IPS-NIHi7 (cell line): ENCODE data around the gene SLC35F3.

Experiments used
- DNase-seq: peaks from one replicate; pipeline ENCODE4 v3.0.0; 2012; ENCODE audit warnings: mixed read lengths; ENCODE audit errors: extremely low spot score

Gene SLC35F3

DNA sequence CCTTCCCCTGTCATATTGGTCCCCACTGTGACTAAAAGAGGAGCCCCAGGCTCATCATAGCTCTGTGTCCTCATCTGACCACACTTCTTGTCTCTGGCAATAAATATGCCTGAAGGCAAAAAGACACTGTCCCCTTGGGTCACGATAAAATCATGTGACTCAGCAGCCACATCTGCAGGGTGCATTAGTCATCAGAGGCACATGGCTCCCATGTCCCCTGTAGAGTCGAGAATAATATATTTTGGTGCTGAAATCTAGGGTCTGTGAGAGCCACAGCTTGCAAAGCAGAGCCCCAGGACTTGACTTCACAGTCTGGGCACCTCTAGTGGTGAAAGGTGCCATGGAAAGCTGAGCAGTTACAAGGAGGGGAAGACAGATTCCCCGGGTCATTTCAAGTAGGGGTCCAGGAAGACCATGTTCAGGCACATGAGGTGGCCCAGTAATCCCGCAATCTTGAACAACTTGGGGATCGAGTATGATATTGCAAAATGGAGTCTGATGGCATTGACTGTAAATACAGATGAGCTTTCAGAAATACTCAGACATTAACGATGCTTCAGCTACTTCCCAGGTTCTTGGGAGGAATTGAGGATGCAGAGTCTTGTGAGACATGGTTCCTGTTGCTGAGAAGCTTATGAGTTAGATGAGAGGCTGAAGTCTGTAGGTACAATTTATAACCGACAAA, 68.6 kb downstream of the SLC35F3 start:
- DNase-seq, result no peak

DNA sequence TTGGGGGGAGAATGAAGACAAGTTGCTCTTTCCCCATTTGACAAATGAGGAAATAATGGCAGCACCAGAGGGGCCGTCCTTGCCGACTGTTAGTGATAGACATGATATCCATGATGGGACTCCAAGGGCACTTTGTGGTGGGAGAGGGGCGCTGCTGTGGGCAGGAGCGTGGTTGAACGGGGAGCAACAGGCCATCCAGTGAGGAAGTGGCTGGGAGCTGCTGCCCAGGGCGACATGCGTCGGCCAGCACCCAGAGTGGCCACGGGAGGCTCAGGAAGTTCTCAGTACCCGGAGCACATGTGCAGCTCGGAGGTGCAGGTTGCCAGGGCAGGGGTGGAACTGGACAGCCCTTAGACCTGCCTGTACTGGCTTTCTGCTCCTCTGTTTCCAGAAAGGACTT, 71.0 kb downstream of the SLC35F3 start:
- no peak for DNase-seq

DNA sequence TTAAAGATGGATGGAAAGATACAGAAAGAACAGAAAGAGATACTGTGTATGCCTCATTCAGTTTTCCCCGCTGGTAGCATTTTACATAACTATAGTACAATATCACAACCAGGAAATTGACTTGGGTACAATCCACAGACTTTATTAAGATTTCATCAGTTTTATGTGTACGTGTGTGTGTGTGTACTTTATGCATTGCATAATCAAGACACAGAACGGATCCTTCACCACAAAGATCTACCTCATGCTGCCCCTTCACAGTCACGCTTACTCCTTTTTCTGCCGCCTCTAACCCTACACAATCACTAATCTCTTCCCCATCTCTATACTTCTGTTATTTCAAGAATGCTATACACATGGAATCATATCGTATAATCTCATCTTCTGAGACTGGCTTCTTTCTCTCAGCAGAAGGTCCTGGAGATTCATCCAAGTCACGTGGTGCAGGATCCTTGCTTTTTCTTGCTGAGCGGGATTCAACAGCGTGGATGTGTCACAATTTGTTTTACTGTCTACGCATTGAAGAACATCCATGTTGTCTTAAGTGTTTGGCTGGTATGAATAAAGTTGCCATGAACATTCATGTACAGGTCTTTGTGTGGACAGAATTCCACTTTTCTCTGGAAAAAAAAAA, 76.7 kb downstream of the SLC35F3 start:
- DNase-seq, result no peak

DNA sequence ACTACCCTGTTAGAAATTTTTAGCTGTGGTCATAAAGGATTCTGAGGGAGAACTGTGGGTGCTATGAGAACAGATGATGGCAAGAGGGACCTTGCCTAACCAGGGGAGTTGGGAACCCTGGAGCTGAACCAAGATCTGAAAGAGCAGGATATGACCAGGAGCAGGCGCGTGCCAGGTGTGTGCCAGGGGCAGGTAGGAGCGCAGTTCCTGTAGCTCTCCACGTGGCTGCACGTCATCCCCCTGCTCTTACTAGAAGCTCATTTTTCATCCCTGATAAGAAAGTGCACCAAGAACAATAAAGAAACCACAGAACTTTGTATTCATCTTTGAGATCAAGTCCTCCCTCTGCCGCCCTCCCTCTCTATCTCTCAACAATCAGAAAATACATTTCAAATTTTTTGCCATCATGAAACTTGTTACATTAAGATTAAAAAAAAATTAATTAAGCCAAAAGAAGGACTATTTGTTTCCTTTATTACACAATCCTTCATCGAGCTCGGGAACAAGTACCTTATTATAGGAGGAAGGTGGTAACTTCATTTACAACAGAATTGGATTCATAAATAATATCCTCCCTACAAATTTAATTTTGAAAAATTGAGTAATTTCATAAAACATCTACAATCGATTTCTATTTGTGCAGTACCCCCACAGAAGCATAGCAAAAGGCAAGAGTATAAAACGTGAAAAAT, 78.5 kb downstream of the SLC35F3 start:
- no peak for DNase-seq

DNA sequence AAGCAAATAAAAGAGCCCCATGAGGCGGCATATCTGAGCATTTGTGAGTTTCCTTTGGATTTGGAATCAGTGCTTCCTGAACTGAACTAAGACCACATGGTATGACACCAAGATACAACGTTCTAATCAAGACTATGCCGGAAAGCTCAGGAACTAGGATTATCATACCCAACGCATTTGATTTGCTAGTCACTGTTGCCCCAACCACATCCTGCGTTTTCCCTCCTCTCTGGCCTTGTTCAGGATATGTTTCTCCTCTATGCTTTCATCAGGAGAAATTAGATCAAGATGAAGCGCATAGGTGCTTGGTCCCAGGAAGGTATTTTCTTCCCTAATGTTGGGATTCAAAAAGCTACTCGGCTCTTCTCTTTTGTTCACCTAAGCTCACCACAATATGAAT, 79.3 kb downstream of the SLC35F3 start:
- DNase-seq, result no peak

DNA sequence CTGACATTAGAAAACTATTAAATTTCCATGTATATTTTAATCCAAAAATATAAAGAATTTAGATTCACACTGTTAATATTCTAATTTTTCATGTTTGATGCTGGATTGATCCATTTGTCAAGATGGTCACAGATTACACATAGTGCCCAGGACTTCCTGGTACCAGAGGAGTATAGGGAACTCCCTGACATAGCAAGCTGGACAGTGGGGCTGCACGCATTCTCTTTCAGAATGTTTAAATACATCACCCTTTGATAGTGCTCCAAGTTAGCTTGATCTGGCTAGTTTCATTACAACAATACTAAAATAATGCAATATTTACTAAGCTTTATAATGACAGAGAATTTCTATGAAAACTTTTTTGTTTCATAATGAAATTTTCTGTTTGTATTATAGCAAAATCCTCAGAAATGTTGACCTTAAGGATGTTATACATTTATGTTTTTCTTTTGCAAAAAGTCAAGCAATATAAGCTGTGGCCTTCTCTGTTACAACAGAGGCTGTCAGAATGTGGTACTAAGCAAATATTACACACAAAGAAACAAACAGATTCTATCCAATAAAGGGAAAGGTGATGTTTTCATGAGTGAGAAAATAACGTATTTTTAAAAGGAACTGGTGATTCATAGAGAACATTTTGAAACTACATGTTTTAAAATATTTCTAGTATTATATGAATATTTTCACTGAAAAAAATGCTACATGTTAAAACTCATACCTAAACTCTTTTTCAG, 84.7 kb downstream of the SLC35F3 start:
- DNase-seq, result no peak

DNA sequence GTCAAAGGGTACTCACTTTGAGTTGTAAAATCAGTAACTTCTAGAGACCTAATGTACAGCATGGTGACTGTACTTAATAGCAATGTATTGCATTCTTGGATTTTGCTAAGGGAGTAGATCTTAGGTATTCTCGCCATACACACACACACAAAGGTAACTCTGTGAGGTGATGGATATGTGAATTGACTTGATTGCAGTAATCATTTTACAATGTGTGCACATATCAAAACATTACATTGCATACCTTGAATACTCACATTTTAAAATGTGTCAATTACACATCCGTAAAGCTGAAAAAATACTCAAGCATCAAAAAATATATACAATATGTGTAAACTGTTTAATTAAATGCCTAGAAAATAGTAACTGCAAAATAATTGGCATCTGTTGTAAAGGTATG, 86.0 kb downstream of the SLC35F3 start:
- DNase-seq, result no peak

DNA sequence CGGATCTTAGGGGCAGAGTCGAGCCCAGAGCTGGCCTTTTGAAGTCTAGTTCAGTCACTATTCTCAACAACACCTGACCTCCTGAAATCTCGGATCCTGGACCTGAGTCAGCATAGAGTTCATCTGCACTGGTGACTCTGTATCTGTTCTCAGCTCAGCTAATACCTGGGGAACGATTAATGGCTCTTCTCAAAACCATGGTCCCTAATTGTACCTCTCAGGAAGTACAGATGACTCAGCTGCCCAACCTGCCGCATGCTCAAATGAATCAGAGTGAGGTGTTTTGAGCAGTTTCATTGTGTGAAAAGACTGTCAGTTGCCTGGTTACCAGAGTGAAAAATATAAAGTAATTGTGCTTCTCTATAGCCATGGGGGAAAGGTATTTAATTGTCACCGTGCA, 89.2 kb downstream of the SLC35F3 start:
- no peak for DNase-seq

DNA sequence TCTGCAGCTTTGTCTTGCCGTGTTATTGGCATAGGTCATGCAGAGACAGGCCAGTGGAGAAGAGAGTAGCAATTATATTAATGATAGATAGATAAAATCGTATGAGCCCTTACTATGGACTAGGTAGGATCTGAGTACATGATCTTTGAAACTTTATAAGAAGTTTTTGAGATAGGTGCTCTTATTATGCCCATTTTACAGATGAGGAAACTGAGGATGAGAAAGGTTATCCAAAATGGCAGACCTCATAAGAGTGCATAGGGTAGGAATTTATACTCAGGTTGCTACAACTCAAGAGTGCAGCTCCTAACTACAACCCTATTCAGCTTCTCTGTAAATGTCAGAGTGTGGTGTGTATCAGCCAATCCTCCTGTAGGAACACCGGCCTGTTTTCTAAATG, 89.6 kb downstream of the SLC35F3 start:
- DNase-seq, result no peak

DNA sequence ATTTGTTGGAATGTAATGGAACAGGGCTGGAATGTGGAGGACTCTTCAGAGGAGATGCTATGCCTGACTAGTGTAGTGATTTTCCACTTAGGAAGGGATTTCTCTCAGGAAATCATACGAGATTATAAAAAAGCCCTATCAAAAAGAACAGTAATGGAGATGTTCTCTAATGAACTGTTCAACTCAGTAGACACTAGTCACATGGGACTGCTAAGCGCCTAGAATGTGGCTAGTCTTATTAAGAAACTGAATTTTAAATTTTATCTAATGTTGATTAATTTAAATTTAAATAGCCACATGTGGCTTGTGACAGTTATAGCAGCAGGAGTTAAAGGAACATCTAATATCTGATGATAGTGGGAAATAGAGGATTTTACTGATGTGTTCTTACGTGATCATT, 94.0 kb downstream of the SLC35F3 start:
- DNase-seq, result no peak

DNA sequence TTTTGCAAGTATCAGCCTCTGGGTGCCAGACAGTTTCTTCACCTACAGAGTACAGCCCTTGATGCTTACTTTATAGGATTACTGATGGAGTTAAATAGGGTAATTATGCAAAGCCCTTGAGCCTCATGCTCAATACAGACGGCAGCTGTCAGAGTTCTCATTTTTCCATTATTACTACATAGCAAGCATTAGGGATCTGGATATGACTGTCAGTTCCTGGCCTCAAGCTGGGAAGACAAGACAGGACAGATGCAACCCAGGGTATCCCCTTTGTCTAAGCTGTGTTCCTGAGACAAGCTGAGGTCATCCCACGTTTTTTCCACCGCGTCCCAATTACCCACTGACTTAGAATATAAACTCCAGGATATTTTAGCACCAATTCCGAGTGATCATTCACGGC, 94.4 kb downstream of the SLC35F3 start:
- no peak for DNase-seq

DNA sequence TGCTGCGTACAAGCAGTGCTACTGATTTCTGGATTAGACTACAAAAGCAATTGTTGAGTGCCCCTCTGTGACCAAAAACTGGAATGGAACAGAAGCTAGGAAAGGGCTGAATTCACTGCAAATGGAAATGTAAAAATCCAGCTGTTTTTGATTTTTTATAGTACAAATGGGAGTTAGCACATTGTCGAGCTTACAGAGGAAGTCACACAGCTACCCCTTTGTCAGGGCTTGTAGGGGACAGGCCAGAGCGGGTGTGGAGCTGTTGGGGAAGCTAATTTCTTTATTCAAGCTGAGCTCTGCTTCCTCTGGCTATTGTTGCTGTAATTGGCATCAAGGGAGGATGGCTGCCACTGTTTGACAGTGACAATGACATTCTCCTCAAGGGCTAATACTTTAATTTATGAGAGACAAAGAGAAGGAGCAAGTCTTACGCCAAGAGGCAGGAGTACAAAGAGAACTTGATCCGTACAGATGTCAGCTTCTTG, 96.1 kb downstream of the SLC35F3 start:
- DNase-seq, result no peak

DNA sequence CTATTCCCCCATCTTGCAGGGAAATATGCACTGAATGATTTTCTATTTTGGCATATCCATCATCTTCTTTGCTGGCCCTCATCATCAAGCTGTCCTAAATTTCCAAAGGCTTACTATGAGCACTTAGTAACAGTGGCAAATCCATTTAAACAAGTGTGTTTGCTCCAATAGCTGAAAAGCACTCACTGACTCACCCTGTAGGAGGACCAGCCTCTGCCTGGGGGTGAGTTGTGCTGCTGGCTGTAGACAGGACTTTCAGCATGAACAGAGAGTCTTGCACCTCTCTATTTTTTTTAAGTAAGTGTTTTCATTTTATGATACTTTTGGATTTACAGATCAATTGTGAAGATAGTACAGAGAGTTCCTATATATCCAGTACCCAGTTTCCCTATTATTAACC, 97.3 kb downstream of the SLC35F3 start:
- DNase-seq, result no peak

DNA sequence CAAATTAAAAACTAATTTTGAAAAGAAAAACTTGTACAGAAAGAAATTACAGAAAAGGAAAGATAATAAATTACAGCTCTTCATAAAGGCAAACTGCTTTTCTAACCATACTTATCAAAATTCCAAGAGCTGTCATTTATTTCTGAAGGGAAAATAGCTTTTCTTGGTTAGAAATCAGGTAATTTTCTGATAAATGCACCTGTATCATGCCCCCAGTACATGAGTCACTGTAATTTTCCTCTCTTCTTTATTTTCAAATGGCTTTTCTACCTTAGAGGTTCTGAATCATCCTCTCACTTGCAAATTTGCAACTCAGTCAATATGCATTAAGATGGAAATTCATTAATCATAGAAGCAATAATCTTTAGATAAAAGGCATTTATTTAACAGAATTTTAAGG, 100.1 kb downstream of the SLC35F3 start:
- no peak for DNase-seq

DNA sequence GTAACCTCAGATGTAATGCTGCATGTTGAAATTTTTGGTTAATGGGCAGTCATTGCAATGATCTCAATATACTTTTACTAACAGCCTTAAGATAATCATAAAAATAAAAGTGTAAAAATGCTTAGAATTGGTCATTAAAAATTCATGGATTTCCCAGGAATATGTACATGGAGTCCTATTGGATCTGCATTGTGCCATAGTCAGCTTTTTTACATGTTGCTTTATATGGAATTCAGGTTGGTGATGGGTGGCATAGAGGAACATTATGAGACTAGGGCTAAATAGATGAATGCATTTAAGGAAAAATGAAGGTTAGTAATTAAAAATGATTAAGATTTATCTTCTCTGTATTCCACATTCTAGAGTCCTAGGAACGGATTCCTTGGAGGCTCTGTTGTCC, 103.2 kb downstream of the SLC35F3 start:
- no peak for DNase-seq

DNA sequence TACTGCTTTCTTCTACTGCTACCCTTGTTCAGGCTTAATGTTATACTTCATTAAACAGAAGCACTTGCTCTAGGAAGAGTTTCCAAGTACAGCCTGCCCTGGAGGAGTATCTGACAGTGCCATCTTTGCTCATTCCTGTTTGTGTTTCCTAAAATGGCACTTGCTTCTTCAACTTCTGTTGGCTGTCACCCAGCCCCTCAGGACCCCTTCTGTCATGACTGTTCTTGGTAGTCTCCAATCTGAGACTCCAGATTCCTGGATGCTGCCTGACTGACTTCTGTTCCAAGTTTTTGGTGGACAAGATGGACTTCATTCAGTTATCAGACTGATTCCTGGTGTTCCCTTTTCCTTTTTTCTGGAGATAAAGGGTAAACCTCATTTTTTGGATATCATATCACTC, 104.1 kb downstream of the SLC35F3 start:
- no peak for DNase-seq

DNA sequence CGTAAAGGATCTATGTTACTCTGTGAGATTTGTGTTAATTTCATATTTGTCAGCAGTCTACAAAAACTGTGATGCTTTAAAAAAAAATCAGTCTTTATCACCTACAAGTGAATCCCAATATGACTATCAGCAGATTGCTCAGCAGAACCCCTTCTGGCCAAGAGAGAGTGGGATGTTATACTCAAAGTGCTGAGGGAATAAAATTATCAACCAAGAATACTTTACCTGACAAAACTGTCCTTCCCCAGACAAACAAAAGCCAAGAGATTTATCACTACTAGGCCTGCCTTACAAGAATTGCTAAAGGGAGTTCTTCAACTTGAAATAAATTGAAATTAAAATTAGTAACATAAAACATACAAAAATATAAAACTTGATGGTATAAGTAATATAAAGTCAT, 105.2 kb downstream of the SLC35F3 start:
- no peak for DNase-seq

DNA sequence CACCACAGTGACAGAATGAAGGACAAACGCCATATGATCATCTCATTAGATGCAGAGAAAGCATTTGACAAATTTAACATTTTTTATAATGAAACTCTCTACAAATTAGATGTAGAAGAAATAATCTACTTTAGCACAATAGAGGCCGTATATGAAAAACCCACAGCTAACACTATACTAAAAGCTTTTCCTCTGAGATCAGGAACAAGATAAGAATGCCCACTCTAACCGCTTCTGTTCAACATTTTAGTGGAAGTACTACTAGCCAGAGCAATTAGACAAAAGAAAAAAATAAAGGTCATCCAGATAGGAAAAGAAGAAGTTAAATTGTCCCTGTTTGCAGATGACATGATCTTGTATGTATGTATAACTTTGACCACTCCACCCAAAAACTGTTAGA, 109.7 kb downstream of the SLC35F3 start:
- no peak for DNase-seq

DNA sequence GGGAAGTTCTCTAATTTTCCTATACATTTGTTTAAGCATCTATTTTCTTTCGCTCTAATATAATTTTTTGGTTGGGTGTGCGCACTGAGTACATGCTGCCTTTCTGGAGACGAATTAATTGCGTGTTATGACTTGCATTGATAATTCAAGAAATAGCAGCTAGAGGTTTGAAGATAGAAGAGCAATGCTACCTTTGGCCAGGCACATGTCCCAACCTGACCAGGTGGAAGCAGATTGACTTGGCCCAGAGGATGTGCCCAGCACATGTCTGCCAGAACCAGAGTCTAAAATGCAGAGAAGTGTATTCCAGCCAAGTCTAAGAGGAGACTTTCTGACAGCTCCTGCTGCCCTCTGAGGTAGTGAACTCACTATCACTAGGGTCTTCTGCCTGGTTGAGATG, 114.3 kb downstream of the SLC35F3 start:
- DNase-seq, result no peak

DNA sequence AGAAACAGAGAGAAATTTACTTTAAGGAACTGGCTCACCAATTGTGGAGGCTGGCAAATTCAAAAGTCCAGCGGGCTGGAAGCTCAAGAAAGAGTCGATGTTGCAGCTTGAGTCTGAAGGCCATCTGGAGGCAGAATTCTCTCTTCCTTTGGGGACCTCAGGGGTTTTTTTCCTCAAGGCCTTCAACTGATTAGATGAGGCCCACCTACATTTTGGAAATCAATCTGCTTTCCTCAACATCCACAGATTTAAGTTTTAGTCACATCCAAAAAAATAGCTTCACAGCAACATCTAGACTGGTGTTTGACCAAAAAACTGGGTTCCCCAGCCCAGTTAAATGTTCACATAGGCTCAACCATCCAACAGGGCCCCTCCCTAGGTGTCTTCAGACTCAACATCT, 114.9 kb downstream of the SLC35F3 start:
- DNase-seq, result no peak

DNA sequence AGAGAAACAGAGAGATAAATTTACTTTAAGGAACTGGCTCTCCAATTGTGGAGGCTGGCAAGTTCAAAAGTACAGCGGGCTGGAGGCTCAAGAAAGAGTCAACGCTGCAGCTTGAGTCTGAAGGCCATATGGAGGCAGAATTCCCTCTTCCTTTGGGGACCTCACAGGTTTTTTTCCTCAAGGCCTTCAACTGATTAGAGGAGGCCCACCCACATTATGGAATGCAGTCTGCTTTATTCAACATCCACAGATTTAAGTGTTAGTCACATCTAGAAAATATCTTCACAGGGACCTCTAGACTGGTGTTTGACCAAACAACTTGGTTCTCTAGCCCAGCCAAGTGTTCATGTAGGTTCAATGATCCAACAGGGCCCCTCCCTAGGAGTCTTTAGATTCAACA, 117.8 kb downstream of the SLC35F3 start:
- DNase-seq, result no peak

DNA sequence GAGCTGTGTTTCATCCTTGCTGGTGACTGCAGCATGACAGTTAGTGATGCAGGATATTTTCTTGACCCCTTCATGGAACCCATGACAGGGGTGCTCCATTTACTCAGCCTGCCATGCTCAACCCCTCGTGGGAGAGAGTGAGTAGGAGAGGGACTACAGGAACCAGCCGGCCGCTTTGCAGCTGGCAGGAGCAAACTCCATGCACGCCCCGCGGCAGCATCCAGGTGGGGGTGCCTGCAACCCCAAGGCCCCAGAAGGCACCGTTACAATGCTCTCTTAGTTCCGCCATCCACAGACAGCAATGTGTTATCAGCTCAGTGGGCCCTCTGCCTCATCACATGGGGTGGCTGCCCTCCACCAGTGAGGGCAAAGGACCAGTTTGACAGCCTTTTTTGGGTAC, 135.1 kb downstream of the SLC35F3 start:
- DNase-seq, result no peak
